HG02852 (cell line): ENCODE data around the gene ENPP7.
"Not testable (repeated sequence)": the region's sequence is repeated elsewhere in the genome, so short reads cannot be mapped to it uniquely, and the experiment has no call there.

ENCODE experiments used
- ATAC-seq: cut with Tn5 transposase; IDR thresholded peaks from one replicate; pipeline ENCODE4 v1.9.1; 2021; ENCODE audit warnings: mild to moderate bottlenecking, moderate library complexity; ENCODE audit not compliant: unreplicated experiment

The ENPP7 gene

GRCh38 chr17:79748295-79749099, 17.8 kb downstream of the ENPP7 start:
- ATAC-seq: no peak

- ATAC-seq: no peak
These were observed 18.5 kb downstream of the ENPP7 start for GRCh38 chr17:79749156-79749815.

GRCh38 chr17:79749958-79750357, 19.2 kb downstream of the ENPP7 start:
- ATAC-seq: no peak

- ATAC-seq: no peak
These were observed 20.2 kb downstream of the ENPP7 start for GRCh38 chr17:79750650-79751545.

- ATAC-seq: no peak
These were observed 21.4 kb downstream of the ENPP7 start for GRCh38 chr17:79752175-79752574.

GRCh38 chr17:79754370-79754769, 23.6 kb downstream of the ENPP7 start:
- ATAC-seq: no peak

GRCh38 chr17:79754903-79755302, 24.2 kb downstream of the ENPP7 start:
- not testable (repeated sequence) for ATAC-seq

- no peak for ATAC-seq
These were observed 24.8 kb downstream of the ENPP7 start for GRCh38 chr17:79755591-79755990.

GRCh38 chr17:79757140-79757745, 26.5 kb downstream of the ENPP7 start:
- no peak for ATAC-seq

- no peak for ATAC-seq
These were observed 27.5 kb downstream of the ENPP7 start for GRCh38 chr17:79758271-79758670.

GRCh38 chr17:79760197-79760906, 29.6 kb downstream of the ENPP7 start:
- no peak for ATAC-seq

GRCh38 chr17:79761894-79762589, 31.3 kb downstream of the ENPP7 start:
- ATAC-seq: no peak

GRCh38 chr17:79765708-79766107, 35.0 kb downstream of the ENPP7 start:
- ATAC-seq: no peak

GRCh38 chr17:79769570-79770506, 39.1 kb downstream of the ENPP7 start:
- no peak for ATAC-seq

GRCh38 chr17:79771276-79771675, 40.5 kb downstream of the ENPP7 start:
- ATAC-seq: no peak

GRCh38 chr17:79772726-79773125, 42.0 kb downstream of the ENPP7 start:
- not testable (repeated sequence) for ATAC-seq

- no peak for ATAC-seq
These were observed 43.8 kb downstream of the ENPP7 start for GRCh38 chr17:79774561-79774975.

- no peak for ATAC-seq
These were observed 44.9 kb downstream of the ENPP7 start for GRCh38 chr17:79775632-79776031.
